Suppressor macrophage (primary cell): ENCODE data around the gene SEMA3C.

Experiments
- DNase-seq, 4 experiments: peaks; one replicate each; pipeline ENCODE4 v3.0.0-alpha.2; 2020 to 2022

SEMA3C gene

GRCh38 chr7:80775482-80775881 lies 143.4 kb downstream of the SEMA3C start:
- DNase-seq = no peak

- no peak for DNase-seq
These were observed 144.0 kb downstream of the SEMA3C start for GRCh38 chr7:80774843-80775242.

- DNase-seq = no peak
These were observed 144.9 kb downstream of the SEMA3C start for GRCh38 chr7:80773787-80774508.

- no peak for DNase-seq
These were observed 146.4 kb downstream of the SEMA3C start for GRCh38 chr7:80772347-80772993.

- DNase-seq = peak in 2 of 4 experiments; percentile 5 to 10
These were observed 147.3 kb downstream of the SEMA3C start for GRCh38 chr7:80771523-80771922.

- DNase-seq = peak; percentile 18 to 55 (median 40)
These were observed 148.2 kb downstream of the SEMA3C start for GRCh38 chr7:80770675-80771081.

GRCh38 chr7:80770061-80770460 lies 148.8 kb downstream of the SEMA3C start:
- DNase-seq = no peak

GRCh38 chr7:80768756-80769155 lies 150.1 kb downstream of the SEMA3C start:
- DNase-seq = no peak

GRCh38 chr7:80767654-80768053 lies 151.2 kb downstream of the SEMA3C start:
- DNase-seq = no peak

- DNase-seq = no peak
These were observed 152.1 kb downstream of the SEMA3C start for GRCh38 chr7:80766724-80767123.

GRCh38 chr7:80764132-80764531 lies 154.7 kb downstream of the SEMA3C start:
- DNase-seq = no peak

- no peak for DNase-seq
These were observed 155.1 kb downstream of the SEMA3C start for GRCh38 chr7:80763704-80764103.

GRCh38 chr7:80763289-80763688 lies 155.6 kb downstream of the SEMA3C start:
- no peak for DNase-seq

- DNase-seq = no peak
These were observed 158.6 kb downstream of the SEMA3C start for GRCh38 chr7:80760292-80760691.

- DNase-seq = no peak
These were observed 165.7 kb downstream of the SEMA3C start for GRCh38 chr7:80752954-80753690.

- no peak for DNase-seq
These were observed 169.6 kb downstream of the SEMA3C start for GRCh38 chr7:80749270-80749669.

GRCh38 chr7:80748363-80749042 lies 170.3 kb downstream of the SEMA3C start:
- no peak for DNase-seq

- DNase-seq = no peak
These were observed 177.9 kb downstream of the SEMA3C start for GRCh38 chr7:80740778-80741545.

GRCh38 chr7:80736371-80737125 lies 182.3 kb downstream of the SEMA3C start:
- DNase-seq = no peak

GRCh38 chr7:80735330-80735729 lies 183.5 kb downstream of the SEMA3C start:
- no peak for DNase-seq

- no peak for DNase-seq
These were observed 184.8 kb downstream of the SEMA3C start for GRCh38 chr7:80734011-80734410.
